GM21360 (cell line): Measurements from ENCODE around the gene CDC34.

Source experiments
- ATAC-seq: cut with Tn5 transposase; IDR thresholded peaks from one replicate; pipeline ENCODE4 v1.9.1; 2021; ENCODE audit warnings: mild to moderate bottlenecking, moderate library complexity; ENCODE audit not compliant: unreplicated experiment

The CDC34 gene

GRCh38 chr19:540867-541637, 9.5 kb downstream of the CDC34 start:
- ATAC-seq = no peak

GRCh38 chr19:541699-542098, 10.1 kb downstream of the CDC34 start:
- ATAC-seq = no peak

- ATAC-seq = no peak
Measured at GRCh38 chr19:542173-542866, 10.8 kb downstream of the CDC34 start.

- ATAC-seq = no peak
Measured at GRCh38 chr19:543910-544608, 12.5 kb downstream of the CDC34 start, which contains the start of gene GZMM. TSS of gene GZMM (plus strand) at chr19:544053. CDS start at chr19:544072, 19 bp downstream.

GRCh38 chr19:547117-547516, 15.6 kb downstream of the CDC34 start:
- no peak for ATAC-seq

- ATAC-seq = no peak
Measured at GRCh38 chr19:547836-548720, 16.5 kb downstream of the CDC34 start.

GRCh38 chr19:548886-549830, 17.6 kb downstream of the CDC34 start:
- no peak for ATAC-seq

GRCh38 chr19:554817-555216, 23.3 kb downstream of the CDC34 start:
- ATAC-seq = no peak

GRCh38 chr19:555474-555808, 23.9 kb downstream of the CDC34 start:
- no peak for ATAC-seq

- ATAC-seq = no peak
Measured at GRCh38 chr19:556611-557382, 25.2 kb downstream of the CDC34 start.

- no peak for ATAC-seq
Measured at GRCh38 chr19:558770-559439, 27.3 kb downstream of the CDC34 start.

- ATAC-seq = no peak
Measured at GRCh38 chr19:560121-560520, 28.6 kb downstream of the CDC34 start.

GRCh38 chr19:566403-566802, 34.8 kb downstream of the CDC34 start:
- ATAC-seq = no peak

- ATAC-seq = no peak
Measured at GRCh38 chr19:566844-567243, 35.3 kb downstream of the CDC34 start.

- ATAC-seq = no peak
Measured at GRCh38 chr19:567296-567900, 35.8 kb downstream of the CDC34 start.

GRCh38 chr19:570251-570686, 38.7 kb downstream of the CDC34 start:
- ATAC-seq = no peak

- ATAC-seq = no peak
Measured at GRCh38 chr19:570937-571565, 39.5 kb downstream of the CDC34 start.
